Raji (cell line): ENCODE measurements around the gene CST9L.

ENCODE experiments used
- POLR2A ChIP-seq: IDR thresholded peaks from 2 replicates; pipeline ENCODE4 v1.6.1; 2011; ENCODE audit warnings: low read depth, low read length, control low read depth; ENCODE audit not compliant: insufficient read depth

Gene CST9L

GRCh38 chr20:23537030-23537429 is 31.3 kb downstream of the CST9L start:
- no peak for TF ChIP-seq POLR2A

- TF ChIP-seq POLR2A: no peak
Observed at GRCh38 chr20:23536328-23536974, 31.8 kb downstream of the CST9L start.

GRCh38 chr20:23534801-23535593 is 33.3 kb downstream of the CST9L start:
- no peak for TF ChIP-seq POLR2A

- TF ChIP-seq POLR2A: no peak
Observed at GRCh38 chr20:23533161-23533560, 35.1 kb downstream of the CST9L start.

- no peak for TF ChIP-seq POLR2A
Observed at GRCh38 chr20:23532533-23532932, 35.8 kb downstream of the CST9L start.

GRCh38 chr20:23530937-23531567 is 37.2 kb downstream of the CST9L start:
- no peak for TF ChIP-seq POLR2A

- no peak for TF ChIP-seq POLR2A
Observed at GRCh38 chr20:23528867-23529431, 39.3 kb downstream of the CST9L start.

GRCh38 chr20:23526850-23527249 is 41.4 kb downstream of the CST9L start:
- TF ChIP-seq POLR2A: no peak

GRCh38 chr20:23524146-23524545 is 44.1 kb downstream of the CST9L start:
- TF ChIP-seq POLR2A: no peak

- TF ChIP-seq POLR2A: no peak
Observed at GRCh38 chr20:23520185-23520584, 48.1 kb downstream of the CST9L start.

- TF ChIP-seq POLR2A: no peak
Observed at GRCh38 chr20:23519556-23519955, 48.7 kb downstream of the CST9L start.

GRCh38 chr20:23517719-23518118 is 50.6 kb downstream of the CST9L start:
- no peak for TF ChIP-seq POLR2A

GRCh38 chr20:23515250-23515939 is 52.9 kb downstream of the CST9L start:
- no peak for TF ChIP-seq POLR2A

- TF ChIP-seq POLR2A: no peak
Observed at GRCh38 chr20:23514848-23515247, 53.4 kb downstream of the CST9L start.
